Caco-2 (cell line): ENCODE measurements around the gene GRM4. TPM values are rescaled to one million over a fixed set of nuclear protein-coding genes. Genes with fewer than 3 reads are reported as not detected.

Experiments
- BruUV-seq: library from RNA; stranded (reverse); fragments of 400-500 nt; replicated peaks from 2 replicates; lab custom pipeline; 2021; lab: Mats Ljungman, UMichigan
- CTCF ChIA-PET: fragments of 300-600 bp; sonication (Branson Sonifier 250); formaldehyde crosslinking; loops from one replicate; lab custom pipeline; 2022; ENCODE audit warnings: antibody characterized with exemption; lab: Charles Lee
- POLR2A ChIA-PET: fragments of 300-600 bp; sonication (Branson Sonifier 250); formaldehyde crosslinking; loops from one replicate; lab custom pipeline; 2022; ENCODE audit warnings: antibody characterized with exemption; lab: Charles Lee
- DNase-seq, 2 experiments: peaks; one replicate each; pipeline versions ENCODE4 v3.0.0 to v3.0.0-alpha.2; 2020 to 2022
- H3K27me3 ChIP-seq: replicated peaks from 2 replicates; pipeline ENCODE4 v1.6.0; 2011; ENCODE audit warnings: low read length; ENCODE audit not compliant: control insufficient read depth, insufficient read depth
- H3K36me3 ChIP-seq: 2 replicates; pipeline ENCODE4 v1.5.1; 2011; ENCODE audit warnings: low read length; ENCODE audit not compliant: control insufficient read depth, insufficient read depth
- H3K4me1 ChIP-seq: fragments of 250-450 bp; sonication (Bioruptor Pico); 2 replicates; pipeline ENCODE4 v1.5.1; 2020; ENCODE audit warnings: mild to moderate bottlenecking
- H3K4me3 ChIP-seq: 2 replicates; pipeline ENCODE4 v1.5.1; 2011; ENCODE audit warnings: low read depth, mild to moderate bottlenecking, control low read depth, low read length
- H3K9me3 ChIP-seq: fragments of 250-450 bp; sonication (Bioruptor Pico); 2 replicates; pipeline ENCODE4 v1.5.1; 2020; ENCODE audit warnings: mild to moderate bottlenecking, moderate library complexity
- H3K27ac Mint-ChIP-seq: one replicate; pipeline ENCODE4 v1.8.0; 2022; ENCODE audit warnings: mixed read lengths; ENCODE audit not compliant: unreplicated experiment
- H3K27me3 Mint-ChIP-seq: one replicate; pipeline ENCODE4 v1.8.0; 2022; ENCODE audit warnings: mixed read lengths; ENCODE audit not compliant: insufficient read depth, unreplicated experiment
- H3K36me3 Mint-ChIP-seq: one replicate; pipeline ENCODE4 v1.8.0; 2022; ENCODE audit warnings: mild to moderate bottlenecking, mixed read lengths; ENCODE audit not compliant: insufficient read depth, unreplicated experiment
- H3K4me1 Mint-ChIP-seq: one replicate; pipeline ENCODE4 v1.8.0; 2022; ENCODE audit warnings: low read depth, mixed read lengths; ENCODE audit not compliant: unreplicated experiment
- H3K4me3 Mint-ChIP-seq: one replicate; pipeline ENCODE4 v1.8.0; 2022; ENCODE audit warnings: mild to moderate bottlenecking, moderate library complexity, mixed read lengths; ENCODE audit not compliant: unreplicated experiment
- H3K9me3 Mint-ChIP-seq: one replicate; pipeline ENCODE4 v1.8.0; 2022; ENCODE audit warnings: mixed read lengths; ENCODE audit not compliant: unreplicated experiment
- intact Hi-C: fragments of 100-400 bp; cut with micrococcal nuclease; formaldehyde crosslinking; loops from one replicate; pipeline ENCODE4 v1.10.0; 2022; ENCODE audit not compliant: unreplicated experiment
- total RNA-seq: library from RNA; stranded (reverse); gene quantifications from 2 replicates; pipeline ENCODE4 v1.2.3, GENCODE V29; 2022
- TF ChIP-seq, protein P1 (sequence below), 2 experiments: fragments of 200-600 bp in 1 of 2; IDR thresholded peaks; 1 replicate in 1 of 2; 2 replicates in 1 of 2; pipeline versions ENCODE4 v1.5.1 to v1.8.0; 2011 to 2022; ENCODE audit warnings: antibody characterized with exemption in 1 of 2, control low read depth in 1 of 2, inconsistent platforms in 1 of 2, low read depth in 1 of 2, low read length in 1 of 2, mild to moderate bottlenecking in 1 of 2, moderate library complexity in 1 of 2; ENCODE audit not compliant: insufficient read depth in 1 of 2, severe bottlenecking in 1 of 2, unreplicated experiment in 1 of 2

Gene GRM4
- total RNA-seq, 1 experiment from 2014 or later: 0.09 TPM

- Histone ChIP-seq H3K4me3 (no peak overlapping the region), H3K4me1 (no peaks in the 10 kb centered on the region), H3K27me3 (no peaks in the 10 kb centered on the region; the same call in 1 of the 2 replicates), H3K36me3 (no peaks in the 10 kb centered on the region), H3K9me3 (no peaks in the 10 kb centered on the region)
- ChIA-PET CTCF (no interaction called here), POLR2A (no interaction called here)
- Mint-ChIP-seq H3K9me3 (no peaks in the 10 kb centered on the region), H3K36me3 (no peaks in the 10 kb centered on the region), H3K27ac (no peak overlapping the region), H3K27me3 (peaks cover 11% of the 10 kb centered on the region), H3K4me3 (no peak overlapping the region), H3K4me1 (peaks cover 5% of the 10 kb centered on the region)
- no peak for DNase-seq
- BruUV-seq: no TSS peak
- TF ChIP-seq, protein P1, sequence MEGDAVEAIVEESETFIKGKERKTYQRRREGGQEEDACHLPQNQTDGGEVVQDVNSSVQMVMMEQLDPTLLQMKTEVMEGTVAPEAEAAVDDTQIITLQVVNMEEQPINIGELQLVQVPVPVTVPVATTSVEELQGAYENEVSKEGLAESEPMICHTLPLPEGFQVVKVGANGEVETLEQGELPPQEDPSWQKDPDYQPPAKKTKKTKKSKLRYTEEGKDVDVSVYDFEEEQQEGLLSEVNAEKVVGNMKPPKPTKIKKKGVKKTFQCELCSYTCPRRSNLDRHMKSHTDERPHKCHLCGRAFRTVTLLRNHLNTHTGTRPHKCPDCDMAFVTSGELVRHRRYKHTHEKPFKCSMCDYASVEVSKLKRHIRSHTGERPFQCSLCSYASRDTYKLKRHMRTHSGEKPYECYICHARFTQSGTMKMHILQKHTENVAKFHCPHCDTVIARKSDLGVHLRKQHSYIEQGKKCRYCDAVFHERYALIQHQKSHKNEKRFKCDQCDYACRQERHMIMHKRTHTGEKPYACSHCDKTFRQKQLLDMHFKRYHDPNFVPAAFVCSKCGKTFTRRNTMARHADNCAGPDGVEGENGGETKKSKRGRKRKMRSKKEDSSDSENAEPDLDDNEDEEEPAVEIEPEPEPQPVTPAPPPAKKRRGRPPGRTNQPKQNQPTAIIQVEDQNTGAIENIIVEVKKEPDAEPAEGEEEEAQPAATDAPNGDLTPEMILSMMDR (IDR thresholded peaks at IDR 0.05; ENCODE audit: insufficient read depth in 1 of 2, low read depth in 1 of 2, low read length in 1 of 2, severe bottlenecking in 1 of 2, unreplicated experiment in 1 of 2): no peak
- intact Hi-C loops: no loop called here
These were observed 43.7 kb downstream of the GRM4 start for GRCh38 chr6:34102099-34102656.

DNA sequence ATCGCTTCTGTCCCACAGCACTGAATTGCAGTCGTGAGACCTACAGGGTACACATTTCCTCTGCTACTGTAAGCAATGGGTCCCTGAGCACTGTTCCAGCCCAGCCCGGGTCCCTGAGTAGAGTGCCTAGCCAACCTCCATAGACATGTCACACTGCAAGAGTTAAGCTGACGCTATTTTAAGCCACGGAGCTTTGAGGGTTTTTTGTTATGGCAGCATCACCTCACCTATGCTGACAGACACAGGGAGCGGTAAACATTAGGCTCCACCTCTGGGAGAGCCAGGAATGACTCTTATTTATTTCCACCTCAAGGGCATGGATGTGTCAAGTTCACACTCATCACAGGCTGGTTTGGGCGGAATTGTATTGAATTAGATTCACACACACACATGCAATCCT, 45.1 kb downstream of the GRM4 start:
- BruUV-seq: no TSS peak
- Mint-ChIP-seq H3K4me3 (no peak overlapping the region), H3K9me3 (no peaks in the 10 kb centered on the region), H3K27ac (no peak overlapping the region), H3K27me3 (peaks cover 22% of the 10 kb centered on the region), H3K36me3 (no peaks in the 10 kb centered on the region), H3K4me1 (peaks cover 5% of the 10 kb centered on the region)
- Histone ChIP-seq H3K36me3 (no peaks in the 10 kb centered on the region), H3K4me1 (no peaks in the 10 kb centered on the region), H3K4me3 (no peak overlapping the region), H3K9me3 (no peaks in the 10 kb centered on the region), H3K27me3 (no peaks in the 10 kb centered on the region; the same call in none of the 2 replicates)
- intact Hi-C loops: no loop called here
- CTCF ChIA-PET: no interaction called here
- POLR2A ChIA-PET: no interaction called here
- DNase-seq: no peak
- TF ChIP-seq, protein P1 (IDR thresholded peaks at IDR 0.05; ENCODE audit: insufficient read depth in 1 of 2, low read depth in 1 of 2, low read length in 1 of 2, severe bottlenecking in 1 of 2, unreplicated experiment in 1 of 2): no peak

- H3K27me3 Mint-ChIP-seq: peaks cover 25% of the 10 kb centered on the region
- H3K4me3 Mint-ChIP-seq: no peak overlapping the region
- Histone ChIP-seq H3K4me1 (no peaks in the 10 kb centered on the region), H3K36me3 (no peaks in the 10 kb centered on the region), H3K9me3 (no peaks in the 10 kb centered on the region), H3K27me3 (no peaks in the 10 kb centered on the region; the same call in none of the 2 replicates), H3K4me3 (no peak overlapping the region)
- H3K36me3 Mint-ChIP-seq: no peaks in the 10 kb centered on the region
- CTCF ChIA-PET: no interaction called here
- H3K4me1 Mint-ChIP-seq: no peaks in the 10 kb centered on the region
- intact Hi-C loops: no loop called here
- no peak for DNase-seq
- POLR2A ChIA-PET: no interaction called here
- no TSS peak for BruUV-seq
- H3K27ac Mint-ChIP-seq: no peak overlapping the region
- TF ChIP-seq, protein P1 (IDR thresholded peaks at IDR 0.05; ENCODE audit: insufficient read depth in 1 of 2, low read depth in 1 of 2, low read length in 1 of 2, severe bottlenecking in 1 of 2, unreplicated experiment in 1 of 2): no peak
- no peaks in the 10 kb centered on the region for H3K9me3 Mint-ChIP-seq
These were observed 46.0 kb downstream of the GRM4 start for GRCh38 chr6:34099878-34100277.
